GM21786 (cell line): ENCODE results near the gene ISOC1.

Source experiments
- ATAC-seq: cut with Tn5 transposase; IDR thresholded peaks from one replicate; pipeline ENCODE4 v1.9.1; 2021; ENCODE audit not compliant: unreplicated experiment

The ISOC1 gene

GRCh38 chr5:129094087-129094923, at the start of gene ISOC1:
ISOC1 (plus strand) TSS chr5:129094749; CDS start chr5:129094767, 18 bp downstream.
- peak; percentile 76 for ATAC-seq

GRCh38 chr5:129046151-129046550, 48.4 kb upstream of the ISOC1 start:
- no peak for ATAC-seq

- no peak for ATAC-seq
Observed at GRCh38 chr5:129048509-129048908, 46.0 kb upstream of the ISOC1 start.

GRCh38 chr5:129049126-129049799, 45.3 kb upstream of the ISOC1 start:
- ATAC-seq, result no peak

GRCh38 chr5:129051283-129051682, 43.3 kb upstream of the ISOC1 start:
- no peak for ATAC-seq

- no peak for ATAC-seq
Observed at GRCh38 chr5:129053438-129053837, 41.1 kb upstream of the ISOC1 start.

- no peak for ATAC-seq
Observed at GRCh38 chr5:129057329-129057728, 37.2 kb upstream of the ISOC1 start.

- no peak for ATAC-seq
Observed at GRCh38 chr5:129061849-129062248, 32.7 kb upstream of the ISOC1 start.

GRCh38 chr5:129063483-129064113, 31.0 kb upstream of the ISOC1 start:
- no peak for ATAC-seq

- ATAC-seq, result no peak
Observed at GRCh38 chr5:129065721-129066120, 28.8 kb upstream of the ISOC1 start.

GRCh38 chr5:129067745-129068144, 26.8 kb upstream of the ISOC1 start:
- no peak for ATAC-seq

- no peak for ATAC-seq
Observed at GRCh38 chr5:129069292-129069691, 25.3 kb upstream of the ISOC1 start.

- no peak for ATAC-seq
Observed at GRCh38 chr5:129073111-129073510, 21.4 kb upstream of the ISOC1 start.

GRCh38 chr5:129074903-129075302, 19.6 kb upstream of the ISOC1 start:
- ATAC-seq, result no peak

- no peak for ATAC-seq
Observed at GRCh38 chr5:129077433-129078075, 17.0 kb upstream of the ISOC1 start.

- no peak for ATAC-seq
Observed at GRCh38 chr5:129078247-129078646, 16.3 kb upstream of the ISOC1 start.

GRCh38 chr5:129078660-129079059, 15.9 kb upstream of the ISOC1 start:
- ATAC-seq, result no peak

GRCh38 chr5:129079496-129079895, 15.1 kb upstream of the ISOC1 start:
- ATAC-seq, result no peak

GRCh38 chr5:129080766-129081165, 13.8 kb upstream of the ISOC1 start:
- ATAC-seq, result no peak

GRCh38 chr5:129082225-129083136, 12.1 kb upstream of the ISOC1 start:
- ATAC-seq, result no peak
